A673 (cell line): ENCODE measurements around the gene MRPL53. TPM values are rescaled to one million over a fixed set of nuclear protein-coding genes. Genes with fewer than 3 reads are reported as not detected.

Experiments
- BruUV-seq: library from RNA; stranded (reverse); fragments of 400-500 nt; replicated peaks from 2 replicates; lab custom pipeline; 2021; lab: Mats Ljungman, UMichigan
- CTCF ChIA-PET: fragments of 300-600 bp; sonication (Branson Sonifier 250); formaldehyde crosslinking; loops from one replicate; lab custom pipeline; 2022; ENCODE audit warnings: antibody characterized with exemption; lab: Charles Lee
- POLR2A ChIA-PET: fragments of 300-600 bp; sonication (Branson Sonifier 250); formaldehyde crosslinking; loops from one replicate; lab custom pipeline; 2022; ENCODE audit warnings: antibody characterized with exemption; ENCODE audit not compliant: low non-redundant PET; lab: Charles Lee
- DNase-seq: peaks from one replicate; pipeline ENCODE4 v3.0.0-alpha.2; 2015; ENCODE audit warnings: low spot score
- H3K27ac ChIP-seq: fragments of 200-600 bp; sonication (generic); 2 replicates; pipeline ENCODE4 v1.5.1; 2016; ENCODE audit warnings: mixed run types, low read depth, mild to moderate bottlenecking, mixed read lengths, antibody characterized with exemption, low read length; ENCODE audit not compliant: poor library complexity, severe bottlenecking
- H3K27me3 ChIP-seq: fragments of 200-600 bp; sonication (generic); replicated peaks from 2 replicates; pipeline ENCODE4 v1.6.1; 2017; ENCODE audit warnings: mixed run types, low read depth, mild to moderate bottlenecking, mixed read lengths, antibody characterized with exemption, low read length; ENCODE audit not compliant: insufficient read depth, poor library complexity
- H3K36me3 ChIP-seq: fragments of 200-600 bp; sonication (generic); 2 replicates; pipeline ENCODE4 v1.6.1; 2016; ENCODE audit warnings: mixed run types, mild to moderate bottlenecking, mixed read lengths, antibody characterized with exemption, low read length; ENCODE audit not compliant: insufficient read depth, poor library complexity, severe bottlenecking
- H3K4me1 ChIP-seq: fragments of 200-600 bp; sonication (generic); 2 replicates; pipeline ENCODE4 v1.6.1; 2017; ENCODE audit warnings: mixed run types, mild to moderate bottlenecking, mixed read lengths, antibody characterized with exemption, low read length; ENCODE audit not compliant: insufficient read depth, poor library complexity, severe bottlenecking
- H3K4me3 ChIP-seq: fragments of 200-600 bp; sonication (generic); 2 replicates; pipeline ENCODE4 v1.5.1; 2016; ENCODE audit warnings: low read depth, mixed run types, mild to moderate bottlenecking, mixed read lengths, low read length; ENCODE audit not compliant: poor library complexity, severe bottlenecking
- H3K9me3 ChIP-seq: fragments of 200-600 bp; sonication (generic); 2 replicates; pipeline ENCODE4 v1.6.1; 2016; ENCODE audit warnings: mixed run types, low read depth, mild to moderate bottlenecking, mixed read lengths, antibody characterized with exemption, low read length; ENCODE audit not compliant: poor library complexity, severe bottlenecking
- EZH2 ChIP-seq: fragments of 200-600 bp; sonication (generic); IDR thresholded peaks from 2 replicates; pipeline ENCODE4 v1.6.1; 2017; ENCODE audit warnings: borderline replicate concordance, low read depth, mild to moderate bottlenecking, mixed read lengths, antibody characterized with exemption, low read length; ENCODE audit not compliant: poor library complexity, severe bottlenecking
- intact Hi-C: fragments of 100-400 bp; cut with micrococcal nuclease; formaldehyde crosslinking; loops from one replicate; pipeline ENCODE4 v1.10.0; 2022; ENCODE audit not compliant: unreplicated experiment
- total RNA-seq: library from RNA; stranded (reverse); gene quantifications from 2 replicates; pipeline ENCODE4 v1.2.3, GENCODE V29; 2021
- TF ChIP-seq, protein P1 (sequence below): fragments of 300-800, 200-600 bp; sonication (generic); conservative IDR thresholded peaks from 2 replicates; pipeline ENCODE4 v1.5.1; 2017; ENCODE audit warnings: low read depth, mild to moderate bottlenecking, antibody characterized with exemption, low read length, moderate library complexity, mixed read lengths

The MRPL53 gene
- total RNA-seq, 1 experiment from 2014 or later: 104 TPM

DNA sequence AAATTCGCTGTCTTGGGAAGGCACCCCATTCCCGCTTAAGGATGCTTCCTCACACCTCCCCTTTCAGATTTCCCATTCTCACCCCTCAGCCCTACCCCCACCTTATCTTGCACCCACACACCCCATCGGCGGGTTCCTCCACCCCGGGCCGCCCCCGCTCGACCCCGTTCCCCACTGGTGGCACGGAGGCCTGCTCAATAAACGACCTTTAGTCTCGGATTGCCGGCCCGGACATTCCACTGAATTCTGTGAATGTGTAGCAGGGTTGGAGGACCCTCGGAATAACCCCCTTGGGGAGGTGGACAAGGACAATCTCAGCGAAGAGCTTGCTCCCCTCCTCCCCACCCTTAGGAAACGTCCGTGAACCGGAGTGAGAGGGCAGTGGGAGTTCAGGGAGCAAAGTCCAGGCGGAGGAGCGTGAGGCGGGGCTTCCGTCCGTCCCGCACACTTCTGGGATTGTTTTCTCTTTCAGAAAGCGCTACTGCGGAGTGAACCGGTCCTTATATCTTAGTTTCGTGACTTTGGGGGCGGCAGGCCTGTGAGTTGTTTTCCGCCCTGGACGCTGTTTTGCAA, 29.8 kb upstream of the MRPL53 start:
- intact Hi-C loops: no loop called here
- Histone ChIP-seq H3K27ac (no peak overlapping the region), H3K4me3 (no peak overlapping the region), H3K36me3 (peaks cover 14% of the 10 kb centered on the region), H3K4me1 (peaks cover 12% of the 10 kb centered on the region), H3K9me3 (no peaks in the 10 kb centered on the region), H3K27me3 (peaks cover 31% of the 10 kb centered on the region)
- CTCF ChIA-PET: no interaction called here
- BruUV-seq: no TSS peak
- DNase-seq: no peak
- POLR2A ChIA-PET: no interaction called here
- no peak for TF ChIP-seq EZH2
- TF ChIP-seq, protein P1, sequence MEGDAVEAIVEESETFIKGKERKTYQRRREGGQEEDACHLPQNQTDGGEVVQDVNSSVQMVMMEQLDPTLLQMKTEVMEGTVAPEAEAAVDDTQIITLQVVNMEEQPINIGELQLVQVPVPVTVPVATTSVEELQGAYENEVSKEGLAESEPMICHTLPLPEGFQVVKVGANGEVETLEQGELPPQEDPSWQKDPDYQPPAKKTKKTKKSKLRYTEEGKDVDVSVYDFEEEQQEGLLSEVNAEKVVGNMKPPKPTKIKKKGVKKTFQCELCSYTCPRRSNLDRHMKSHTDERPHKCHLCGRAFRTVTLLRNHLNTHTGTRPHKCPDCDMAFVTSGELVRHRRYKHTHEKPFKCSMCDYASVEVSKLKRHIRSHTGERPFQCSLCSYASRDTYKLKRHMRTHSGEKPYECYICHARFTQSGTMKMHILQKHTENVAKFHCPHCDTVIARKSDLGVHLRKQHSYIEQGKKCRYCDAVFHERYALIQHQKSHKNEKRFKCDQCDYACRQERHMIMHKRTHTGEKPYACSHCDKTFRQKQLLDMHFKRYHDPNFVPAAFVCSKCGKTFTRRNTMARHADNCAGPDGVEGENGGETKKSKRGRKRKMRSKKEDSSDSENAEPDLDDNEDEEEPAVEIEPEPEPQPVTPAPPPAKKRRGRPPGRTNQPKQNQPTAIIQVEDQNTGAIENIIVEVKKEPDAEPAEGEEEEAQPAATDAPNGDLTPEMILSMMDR: no peak

DNA sequence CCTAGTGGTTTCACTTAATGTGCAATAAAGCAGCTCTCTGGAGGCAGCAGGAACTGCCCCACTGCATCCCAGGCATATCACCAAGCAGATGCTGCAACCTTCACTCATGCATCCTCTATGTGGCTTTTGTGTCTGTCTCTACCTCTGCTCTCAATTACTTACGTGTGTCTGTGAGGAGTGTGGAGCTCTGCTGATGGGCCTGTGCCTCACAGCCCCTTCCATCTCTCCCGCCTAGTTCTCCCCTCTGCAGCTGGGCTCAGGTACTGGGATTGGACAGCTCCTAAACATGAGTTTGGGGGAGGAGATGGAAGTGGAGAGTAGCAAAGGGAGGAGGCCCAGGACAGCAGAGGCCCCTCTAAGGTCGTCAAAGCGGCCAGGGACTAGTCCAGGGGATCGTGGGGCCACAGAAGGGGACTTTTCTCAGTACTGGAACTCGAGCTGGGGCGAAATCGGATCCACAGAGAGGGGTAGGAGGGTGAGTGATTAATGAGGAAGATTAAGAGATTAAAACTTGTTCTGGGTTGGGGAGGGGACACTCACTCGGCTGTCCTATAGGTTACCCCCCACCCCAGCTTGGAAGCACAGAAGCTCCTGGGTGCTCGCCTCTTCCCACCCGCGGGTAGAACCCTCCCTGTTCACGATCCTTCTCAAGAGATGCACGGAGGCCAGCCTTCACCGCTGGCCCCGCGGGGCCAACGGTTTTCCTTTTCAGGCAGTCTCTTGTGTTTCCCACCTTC, 29.0 kb upstream of the MRPL53 start:
- TF ChIP-seq, protein P1: no peak
- TF ChIP-seq EZH2: no peak
- no TSS peak for BruUV-seq
- ChIA-PET POLR2A (no interaction called here), CTCF (no interaction called here)
- Histone ChIP-seq H3K36me3 (peaks cover 14% of the 10 kb centered on the region), H3K4me1 (peaks cover 10% of the 10 kb centered on the region), H3K9me3 (no peaks in the 10 kb centered on the region), H3K27me3 (peaks cover 31% of the 10 kb centered on the region), H3K4me3 (no peak overlapping the region), H3K27ac (no peak overlapping the region)
- DNase-seq: no peak
- intact Hi-C loops: no loop called here

DNA sequence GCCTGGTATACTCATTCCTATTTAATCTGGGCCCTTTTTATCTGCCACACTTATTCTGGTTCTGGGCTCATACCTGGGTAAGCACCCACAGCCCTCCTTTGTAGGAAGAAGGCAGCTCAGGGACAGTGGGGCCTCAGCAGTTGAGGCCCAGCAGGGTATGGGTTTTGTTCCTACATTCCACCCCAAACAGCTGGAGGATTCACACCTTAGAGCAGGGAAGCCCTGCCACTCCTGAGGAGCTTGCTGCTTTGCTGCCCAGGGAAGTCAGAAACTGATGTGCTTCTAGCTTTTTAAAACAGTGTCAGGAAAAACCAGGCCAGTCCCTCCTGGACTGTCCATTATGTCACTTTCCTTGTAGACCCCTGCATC, 28.1 kb upstream of the MRPL53 start:
- Histone ChIP-seq H3K36me3 (peaks cover 9% of the 10 kb centered on the region), H3K27me3 (peaks cover 31% of the 10 kb centered on the region), H3K9me3 (no peaks in the 10 kb centered on the region), H3K4me1 (peaks cover 6% of the 10 kb centered on the region), H3K27ac (no peak overlapping the region), H3K4me3 (no peak overlapping the region)
- intact Hi-C loops: no loop called here
- POLR2A ChIA-PET: interaction anchor here (0.5 kb wide), 1 partner anchor 109 kb away, joined by 3 read pairs; no protein-coding TSS in a partner anchor
- TF ChIP-seq, protein P1: no peak
- TF ChIP-seq EZH2: no peak
- BruUV-seq: no TSS peak
- DNase-seq: no peak
- CTCF ChIA-PET: no interaction called here
